Measurements from ENCODE around the gene DAPK1. TPM values are rescaled to one million over a fixed set of nuclear protein-coding genes. Genes with fewer than 3 reads are reported as not detected.

The DAPK1 gene
- total RNA-seq, 1 donor from 2014 or later: 1.4 TPM

- intact Hi-C loops (cut with micrococcal nuclease): loop anchor here (1.0 to 10.0 kb wide), 2 partner anchors 326 to 1249 kb away; no protein-coding TSS in a partner anchor
Observed at GRCh38 chr9:87663556-87663955, 165.9 kb downstream of the DAPK1 start.

- intact Hi-C loops (cut with micrococcal nuclease): loop anchor here (10.0 kb wide), 1 partner anchor 1250 kb away; no protein-coding TSS in a partner anchor
Observed at GRCh38 chr9:87664153-87665060, 166.7 kb downstream of the DAPK1 start.

DNA sequence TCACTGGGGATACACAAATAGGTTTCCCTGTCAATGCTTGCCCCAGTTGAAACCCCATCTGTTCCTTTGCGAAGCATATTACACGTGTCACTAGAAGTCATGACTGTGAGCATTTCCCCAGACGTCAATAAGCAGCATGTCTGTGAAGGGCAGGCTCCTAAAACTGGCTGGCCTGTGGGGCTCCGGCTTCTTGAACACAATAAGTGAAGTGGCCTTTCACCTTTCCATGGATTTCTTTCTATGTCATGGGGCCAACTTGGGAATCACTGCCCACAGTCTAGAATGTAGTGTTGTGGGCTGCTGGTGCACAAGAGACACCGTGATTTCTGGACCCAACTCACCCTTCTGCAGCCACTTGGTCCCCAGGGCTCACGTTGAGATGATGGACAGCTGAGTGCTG, 167.8 kb downstream of the DAPK1 start:
- intact Hi-C loops (cut with micrococcal nuclease): loop anchor here (10.0 kb wide), 1 partner anchor 1251 kb away; no protein-coding TSS in a partner anchor

GRCh38 chr9:87667164-87667738, 169.6 kb downstream of the DAPK1 start:
- intact Hi-C loops (cut with micrococcal nuclease): loop anchor here (10.0 kb wide), 1 partner anchor 1252 kb away; no protein-coding TSS in a partner anchor

DNA sequence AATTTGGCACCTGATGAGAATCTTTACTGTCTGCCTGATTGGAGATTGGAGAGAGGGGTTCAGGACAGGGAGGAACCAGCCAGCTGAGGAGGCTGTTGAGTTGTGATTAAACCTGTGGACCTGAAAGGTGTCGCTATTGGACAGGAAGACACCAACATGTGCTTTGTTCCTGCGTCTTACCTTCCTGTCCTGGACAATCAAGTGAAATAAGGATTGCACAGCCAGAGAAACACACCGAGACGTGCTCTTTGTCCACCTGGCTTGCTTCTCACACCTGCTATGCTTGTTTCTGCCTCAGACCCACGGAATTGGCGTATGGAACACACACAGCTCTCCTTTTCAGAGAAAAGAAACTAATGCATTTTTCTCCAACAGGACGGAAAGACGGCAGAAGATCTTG, 170.6 kb downstream of the DAPK1 start:
- intact Hi-C loops (cut with micrococcal nuclease): loop anchor here (10.0 kb wide), 1 partner anchor 1253 kb away; no protein-coding TSS in a partner anchor

- intact Hi-C loops (cut with micrococcal nuclease): loop anchor here (10.0 kb wide), 1 partner anchor 1254 kb away; no protein-coding TSS in a partner anchor
Observed at GRCh38 chr9:87668722-87669121, 171.1 kb downstream of the DAPK1 start.

DNA sequence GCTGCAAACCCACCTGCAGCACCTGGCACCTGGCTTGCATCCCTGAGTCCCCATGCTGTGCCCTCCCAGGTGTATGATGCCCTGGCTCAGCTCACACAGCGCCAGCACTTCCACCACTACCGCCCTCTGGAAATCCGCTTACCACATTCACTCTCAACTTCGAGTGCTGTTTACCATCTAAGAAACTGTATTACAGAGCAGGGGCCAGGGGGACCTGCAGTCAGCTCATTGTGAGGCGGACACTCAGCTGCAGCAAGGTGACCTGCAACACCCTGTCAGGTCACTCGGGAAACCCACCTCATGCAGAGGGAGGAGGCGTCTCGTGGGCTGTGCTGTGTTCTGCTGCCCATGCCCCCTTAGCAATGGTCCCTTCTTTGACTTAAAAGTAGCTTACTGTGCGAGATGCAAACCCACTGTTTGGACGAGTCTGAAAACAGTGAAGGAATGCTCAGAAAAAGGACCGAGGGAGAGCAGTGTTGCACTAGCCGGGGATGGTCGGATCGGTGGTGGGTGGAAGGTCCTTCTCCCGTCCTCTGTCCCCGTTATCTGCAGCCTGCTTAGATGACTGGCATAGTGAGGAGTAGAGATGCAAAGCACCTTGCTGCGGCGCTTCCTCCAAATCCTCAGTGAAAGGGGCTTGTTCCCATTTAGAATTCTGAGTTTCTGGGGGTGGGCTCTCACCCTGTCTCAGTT, 173.1 kb downstream of the DAPK1 start:
- intact Hi-C loops (cut with micrococcal nuclease): no loop called here

- intact Hi-C loops (cut with micrococcal nuclease): no loop called here
Observed at GRCh38 chr9:87671478-87671877, 173.8 kb downstream of the DAPK1 start.

DNA sequence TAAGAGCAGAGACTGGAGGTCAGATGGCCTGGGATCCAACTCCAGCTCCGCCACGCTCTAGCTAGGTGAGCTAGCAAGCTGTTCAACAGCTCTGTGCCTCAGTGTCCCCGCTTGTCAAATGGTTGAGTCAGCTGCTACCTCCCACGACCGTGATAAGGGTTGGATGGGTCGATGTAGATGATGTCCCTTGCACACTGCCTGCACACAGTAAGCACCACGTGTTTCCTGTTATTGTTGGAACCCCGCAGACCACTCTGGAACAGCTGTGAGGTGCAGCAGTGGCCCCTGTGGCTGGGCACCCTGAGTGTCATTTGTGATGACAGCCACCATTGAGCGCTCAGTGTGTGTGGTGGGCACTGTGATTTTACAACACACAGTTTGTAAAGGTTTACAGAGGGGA, 174.3 kb downstream of the DAPK1 start:
- intact Hi-C loops (cut with micrococcal nuclease): no loop called here

- intact Hi-C loops (cut with micrococcal nuclease): no loop called here
Observed at GRCh38 chr9:87672586-87672985, 174.9 kb downstream of the DAPK1 start.

- intact Hi-C loops (cut with micrococcal nuclease): no loop called here
Observed at GRCh38 chr9:87673446-87674120, 175.9 kb downstream of the DAPK1 start.

- intact Hi-C loops (cut with micrococcal nuclease): no loop called here
Observed at GRCh38 chr9:87674565-87675299, 177.1 kb downstream of the DAPK1 start.

- intact Hi-C loops (cut with micrococcal nuclease): no loop called here
Observed at GRCh38 chr9:87675906-87676515, 178.3 kb downstream of the DAPK1 start.

DNA sequence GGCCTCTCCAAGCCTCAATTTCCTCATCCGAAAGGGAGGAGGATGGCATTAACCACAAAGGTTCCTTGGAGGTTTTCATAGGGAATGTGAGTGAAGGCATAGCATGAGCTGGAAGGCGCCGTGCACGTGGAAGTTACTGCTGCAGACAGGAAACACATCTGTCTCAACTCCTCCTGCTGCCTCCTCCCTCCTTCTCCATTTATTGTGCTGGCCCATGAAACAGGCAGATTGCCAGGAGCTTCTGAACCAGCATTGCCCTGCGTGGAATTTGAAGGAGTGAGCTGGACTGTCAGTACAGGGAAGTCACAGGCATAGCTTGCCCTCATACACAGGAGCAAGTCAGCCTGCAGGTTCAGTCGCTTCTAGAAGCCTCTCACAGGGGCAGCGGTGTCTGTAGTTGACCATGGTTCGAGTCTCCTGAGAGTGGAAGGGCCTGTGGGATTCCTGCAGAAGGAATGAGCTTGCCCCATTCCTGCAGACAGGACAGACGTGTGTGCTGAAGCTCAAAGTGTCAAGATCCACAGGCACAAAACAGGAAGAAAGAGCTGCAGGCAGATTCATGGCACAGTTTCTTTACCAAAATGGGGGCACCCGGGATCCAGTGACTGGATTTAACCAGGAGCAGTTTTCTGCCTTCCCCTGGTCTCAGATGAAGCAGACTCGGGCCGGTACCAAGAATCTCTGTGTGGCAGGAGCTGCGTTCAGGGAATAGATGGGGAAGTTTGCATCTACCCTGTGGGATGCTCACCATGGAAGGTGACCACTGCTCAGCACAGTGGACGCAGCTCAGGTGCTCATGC, 179.5 kb downstream of the DAPK1 start:
- intact Hi-C loops (cut with micrococcal nuclease): no loop called here

GRCh38 chr9:87677776-87678587, 180.3 kb downstream of the DAPK1 start:
- intact Hi-C loops (cut with micrococcal nuclease): loop anchor here (1.0 kb wide), 1 partner anchor 135 kb away; no protein-coding TSS in a partner anchor

DNA sequence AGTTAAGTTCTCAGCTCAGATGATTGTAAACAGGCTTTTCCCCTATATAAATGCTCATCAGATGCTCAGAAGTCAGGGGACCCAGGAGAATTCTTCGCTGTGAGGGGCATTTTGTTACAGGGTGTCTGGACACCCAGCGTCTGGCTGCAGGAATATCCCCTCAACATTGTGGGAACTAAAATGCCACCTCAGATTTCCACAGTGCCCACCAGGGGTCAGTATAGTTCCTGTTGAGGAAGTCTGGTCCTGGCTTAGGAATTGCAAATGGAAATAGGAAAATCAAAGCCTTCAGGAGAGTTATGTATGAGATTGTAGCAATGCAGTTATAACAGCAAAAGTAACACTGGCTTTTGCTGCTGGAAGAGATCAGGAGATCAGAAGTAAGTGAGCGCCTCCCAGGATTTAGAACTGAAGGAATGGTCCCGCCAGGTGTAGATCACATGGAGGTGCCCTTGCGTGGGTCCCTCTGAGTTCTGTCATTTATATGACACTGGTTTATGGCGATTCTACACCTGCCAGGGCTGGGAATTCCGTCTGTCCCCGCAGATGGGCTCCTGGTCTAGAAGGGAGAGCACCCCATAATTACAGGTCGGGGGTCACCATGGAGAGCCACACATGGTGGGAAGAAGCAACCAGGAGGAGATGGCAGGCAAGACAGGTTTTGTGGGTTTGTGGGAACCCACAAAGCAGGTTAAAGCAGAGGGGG, 181.1 kb downstream of the DAPK1 start:
- intact Hi-C loops (cut with micrococcal nuclease): loop anchor here (1.0 kb wide), 1 partner anchor 134 kb away; no protein-coding TSS in a partner anchor

DNA sequence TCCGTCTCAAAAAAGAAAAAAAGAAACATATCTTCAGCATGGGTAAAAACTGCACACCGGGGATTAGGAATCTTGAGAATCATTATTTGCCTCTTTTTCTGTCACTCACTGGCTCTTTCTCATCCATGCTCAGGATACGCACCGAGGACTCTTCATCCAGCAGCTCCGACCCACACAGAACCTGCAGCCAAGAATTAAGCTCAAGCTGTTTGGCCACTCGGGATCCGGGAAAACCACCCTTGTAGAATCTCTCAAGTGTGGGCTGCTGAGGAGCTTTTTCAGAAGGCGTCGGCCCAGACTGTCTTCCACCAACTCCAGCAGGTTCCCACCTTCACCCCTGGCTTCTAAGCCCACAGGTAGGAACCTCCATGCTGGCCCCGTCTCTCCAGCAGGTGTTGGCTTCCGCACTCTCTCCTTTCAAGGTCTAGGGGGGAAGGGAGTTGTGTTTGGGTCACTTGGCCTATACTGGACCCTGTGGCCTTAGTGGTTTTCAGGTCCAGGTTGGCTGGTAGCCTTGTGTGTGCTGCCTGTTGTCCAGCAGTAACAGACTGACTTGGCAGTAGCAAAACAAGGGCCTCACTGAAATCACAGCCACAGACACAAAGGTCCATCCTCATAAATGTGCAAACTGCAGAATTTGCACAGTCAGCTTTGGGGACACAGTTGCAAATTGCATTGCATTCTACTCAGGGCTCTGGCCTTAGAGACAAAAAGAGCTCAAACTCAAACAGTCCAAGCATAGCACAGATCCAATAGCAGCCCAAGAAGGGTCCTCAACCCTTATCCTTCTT, 183.8 kb downstream of the DAPK1 start:
- intact Hi-C loops (cut with micrococcal nuclease): no loop called here
